Trophoblast cell (in vitro differentiated cells and primary cell): ENCODE measurements around the gene LSM12.

Experiments
- DNase-seq, 2 donors: peaks; one replicate each; pipeline ENCODE4 v3.0.0-alpha.2; 2016
- H2AFZ ChIP-seq: 2 replicates; pipeline ENCODE4 v1.6.1; 2013; ENCODE audit warnings: low read length, moderate library complexity, mild to moderate bottlenecking; ENCODE audit not compliant: insufficient read depth, poor library complexity
- H2AK5ac ChIP-seq: 2 replicates; pipeline ENCODE4 v1.6.1; 2013; ENCODE audit warnings: mild to moderate bottlenecking, low read length
- H2BK120ac ChIP-seq: 2 replicates; pipeline ENCODE4 v1.6.1; 2013; ENCODE audit warnings: low read length, mild to moderate bottlenecking, moderate library complexity; ENCODE audit not compliant: insufficient read depth, poor library complexity
- H2BK12ac ChIP-seq: 2 replicates; pipeline ENCODE4 v1.6.1; 2013; ENCODE audit warnings: mild to moderate bottlenecking, low read length, moderate library complexity
- H2BK5ac ChIP-seq: 2 replicates; pipeline ENCODE4 v1.6.1; 2013; ENCODE audit warnings: low read length, low read depth, moderate library complexity, mild to moderate bottlenecking; ENCODE audit not compliant: poor library complexity
- H3K14ac ChIP-seq: 2 replicates; pipeline ENCODE4 v1.6.1; 2013; ENCODE audit warnings: mild to moderate bottlenecking, low read length
- H3K18ac ChIP-seq: 2 replicates; pipeline ENCODE4 v1.6.1; 2013; ENCODE audit warnings: mild to moderate bottlenecking, low read length
- H3K23ac ChIP-seq: 2 replicates; pipeline ENCODE4 v1.6.1; 2013; ENCODE audit warnings: low read length
- H3K27ac ChIP-seq: 2 replicates; pipeline ENCODE4 v1.5.1; 2013; ENCODE audit warnings: low read depth, mild to moderate bottlenecking, inconsistent platforms, low read length, moderate library complexity
- H3K27me3 ChIP-seq: 2 replicates; pipeline ENCODE4 v1.6.1; 2013; ENCODE audit warnings: inconsistent platforms, mild to moderate bottlenecking, low read length, moderate library complexity; ENCODE audit not compliant: insufficient read depth
- H3K36me3 ChIP-seq, 2 experiments: 1 replicate in 1 of 2; 2 replicates in 1 of 2; pipeline ENCODE4 v1.6.1; 2013; ENCODE audit warnings: low read length in 2 of 2, mild to moderate bottlenecking in 2 of 2, moderate library complexity in 1 of 2; ENCODE audit not compliant: insufficient read depth in 2 of 2, control insufficient read depth in 1 of 2
- H3K4ac ChIP-seq: 2 replicates; pipeline ENCODE4 v1.6.1; 2013; ENCODE audit warnings: low read depth, mild to moderate bottlenecking, low read length, moderate library complexity
- H3K4me1 ChIP-seq, 2 experiments: 1 replicate in 1 of 2; 2 replicates in 1 of 2; pipeline ENCODE4 v1.6.1; 2013; ENCODE audit warnings: low read length in 2 of 2, mild to moderate bottlenecking in 2 of 2, moderate library complexity in 1 of 2; ENCODE audit not compliant: insufficient read depth in 2 of 2, control insufficient read depth in 1 of 2
- H3K4me2 ChIP-seq: 2 replicates; pipeline ENCODE4 v1.6.1; 2013; ENCODE audit warnings: inconsistent platforms, mild to moderate bottlenecking, low read length, moderate library complexity
- H3K4me3 ChIP-seq: 2 replicates; pipeline ENCODE4 v1.5.1; 2013; ENCODE audit warnings: mild to moderate bottlenecking, low read depth, low read length, inconsistent platforms
- H3K79me1 ChIP-seq: one replicate; pipeline ENCODE4 v1.6.1; 2013; ENCODE audit warnings: low read length
- H3K79me2 ChIP-seq: 2 replicates; pipeline ENCODE4 v1.6.1; 2013; ENCODE audit warnings: low read length, mild to moderate bottlenecking; ENCODE audit not compliant: control insufficient read depth, insufficient read depth, poor library complexity
- H3K9ac ChIP-seq: 2 replicates; pipeline ENCODE4 v1.6.1; 2013; ENCODE audit warnings: mild to moderate bottlenecking, low read length
- H3K9me3 ChIP-seq: 2 replicates; pipeline ENCODE4 v1.6.1; 2013; ENCODE audit warnings: low read depth, mild to moderate bottlenecking, control low read depth, inconsistent platforms, low read length; ENCODE audit not compliant: insufficient read depth
- H4K12ac ChIP-seq: 2 replicates; pipeline ENCODE4 v1.6.1; 2013; ENCODE audit warnings: low read depth, mild to moderate bottlenecking, low read length, moderate library complexity
- H4K8ac ChIP-seq: 2 replicates; pipeline ENCODE4 v1.6.1; 2013; ENCODE audit warnings: low read depth, mild to moderate bottlenecking, low read length, moderate library complexity
- H4K91ac ChIP-seq: one replicate; pipeline ENCODE4 v1.6.1; 2013; ENCODE audit warnings: low read depth, mild to moderate bottlenecking, low read length, moderate library complexity
- WGBS: extraction: QIAGEN DNeasy Blood & Tissue Kit; methylation state at CpG from one replicate; pipeline ENCODE4 v1.1.7; 2013; ENCODE audit warnings: missing lambda C conversion rate; ENCODE audit not compliant: insufficient read length, insufficient coverage; ENCODE audit errors: extremely low coverage; 5-methylcytosine and 5-hydroxymethylcytosine counted together

Gene LSM12

DNA sequence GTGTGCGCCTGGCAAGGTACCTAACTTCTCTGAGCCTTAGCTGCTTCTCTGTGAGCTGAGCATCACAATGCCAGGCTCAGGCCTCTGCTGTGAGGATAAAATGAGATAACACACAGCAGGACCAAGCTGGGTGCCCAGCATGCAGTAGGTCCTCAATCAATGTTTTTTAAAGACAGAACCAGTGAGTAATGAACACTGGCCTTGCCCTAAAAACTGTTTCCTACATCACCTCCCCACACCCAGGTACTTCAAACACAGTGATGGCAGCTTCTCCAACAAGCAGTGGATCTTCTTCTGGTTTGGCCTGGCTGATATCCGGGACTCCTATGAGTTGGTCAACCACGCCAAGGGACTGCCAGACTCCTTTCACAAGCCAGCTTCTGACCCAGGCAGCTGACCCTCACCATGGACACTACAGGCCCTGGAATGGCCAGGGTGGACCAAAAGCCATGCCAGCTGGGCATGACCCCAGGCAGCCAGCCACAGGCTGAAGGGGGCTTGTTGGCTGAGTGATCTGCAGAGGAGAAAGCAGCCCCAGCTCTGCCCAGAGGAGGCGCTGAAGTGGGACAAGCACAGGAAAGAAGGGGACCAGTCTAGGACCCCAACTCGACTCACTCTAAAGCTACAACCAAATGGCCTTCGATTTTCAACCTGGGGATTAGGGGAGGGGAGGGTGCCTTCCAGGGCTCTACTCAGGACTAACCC lies 58.1 kb downstream of the LSM12 start:
- no peak for DNase-seq
- no peak overlapping the region for H4K12ac ChIP-seq
- no peak overlapping the region for H3K27ac ChIP-seq
- no peak overlapping the region for H2BK120ac ChIP-seq
- peaks cover 24 to 25% of the 10 kb centered on the region in 2 experiments for H3K4me1 ChIP-seq
- H2AFZ ChIP-seq, result no peak overlapping the region
- H3K23ac ChIP-seq, result no peak overlapping the region
- H3K4ac ChIP-seq, result no peak overlapping the region
- peaks cover 26% of the 10 kb centered on the region for H3K27me3 ChIP-seq
- H4K91ac ChIP-seq, result no peak overlapping the region
- H3K4me2 ChIP-seq, result no peak overlapping the region
- H3K18ac ChIP-seq, result no peak overlapping the region
- peaks cover 3% of the 10 kb centered on the region for H3K79me2 ChIP-seq
- H2BK5ac ChIP-seq, result no peak overlapping the region
- peaks cover 6% of the 10 kb centered on the region for H3K79me1 ChIP-seq
- H3K14ac ChIP-seq, result no peak overlapping the region
- no peak overlapping the region for H4K8ac ChIP-seq
- no peak overlapping the region for H3K4me3 ChIP-seq
- H3K9me3 ChIP-seq, result peaks cover 7% of the 10 kb centered on the region
- peaks cover 11 to 13% of the 10 kb centered on the region in 2 experiments for H3K36me3 ChIP-seq
- H2BK12ac ChIP-seq, result no peak overlapping the region
- no CpG with 5 or more reads among the region's 6 CpGs for WGBS
- no peak overlapping the region for H2AK5ac ChIP-seq
- no peak overlapping the region for H3K9ac ChIP-seq

DNA sequence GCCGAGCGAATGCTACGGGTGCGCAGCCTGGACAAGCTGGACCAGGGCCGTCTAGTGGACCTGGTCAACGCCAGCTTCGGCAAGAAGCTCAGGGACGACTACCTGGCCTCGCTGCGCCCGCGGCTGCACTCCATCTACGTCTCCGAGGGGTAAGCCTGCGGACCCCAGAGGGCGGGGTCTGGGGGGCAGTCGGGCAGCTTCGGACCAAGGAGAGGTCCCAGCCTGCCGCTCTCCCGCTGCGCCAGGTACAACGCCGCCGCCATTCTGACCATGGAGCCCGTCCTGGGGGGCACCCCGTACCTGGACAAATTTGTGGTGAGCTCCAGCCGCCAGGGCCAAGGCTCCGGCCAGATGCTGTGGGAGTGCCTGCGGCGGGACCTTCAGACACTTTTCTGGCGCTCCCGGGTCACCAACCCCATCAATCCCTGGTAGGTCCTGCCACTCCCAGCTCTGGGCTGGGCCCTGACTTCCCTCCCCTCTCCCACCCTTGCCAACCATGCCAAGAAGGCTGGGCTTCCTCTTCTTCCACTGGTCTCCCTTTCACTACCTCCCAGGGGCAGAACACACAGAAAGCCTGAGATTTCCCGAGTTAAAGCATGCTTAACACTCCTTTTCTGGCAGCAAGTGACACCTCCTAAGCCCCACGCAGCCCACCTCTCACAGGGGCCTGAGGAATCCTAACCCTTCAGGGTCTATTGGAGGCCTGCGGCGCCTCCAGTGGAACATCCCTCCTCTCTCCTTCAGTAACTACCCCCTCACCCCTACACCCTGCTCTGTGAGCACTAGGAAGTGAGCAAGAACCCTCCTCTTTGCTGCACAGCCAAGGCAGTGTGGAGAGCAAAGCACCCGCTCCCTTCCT lies 58.9 kb downstream of the LSM12 start:
- H2BK5ac ChIP-seq, result no peak overlapping the region
- no peak overlapping the region for H3K23ac ChIP-seq
- no peak overlapping the region for H3K27ac ChIP-seq
- DNase-seq, result peak in 1 of 2 donors; percentile 7
- peaks cover 7% of the 10 kb centered on the region for H3K9me3 ChIP-seq
- peak overlapping the region; percentile 92 for H4K8ac ChIP-seq
- peak overlapping the region; percentile 94 for H2AFZ ChIP-seq
- peaks cover 26% of the 10 kb centered on the region for H3K27me3 ChIP-seq
- peaks cover 10 to 13% of the 10 kb centered on the region in 2 experiments for H3K36me3 ChIP-seq
- no CpG with 5 or more reads among the region's 37 CpGs for WGBS
- no peak overlapping the region for H2BK12ac ChIP-seq
- peaks cover 24 to 25% of the 10 kb centered on the region in 2 experiments for H3K4me1 ChIP-seq
- peak overlapping the region; percentile 26 for H2BK120ac ChIP-seq
- H2AK5ac ChIP-seq, result no peak overlapping the region
- peak overlapping the region; percentile 60 for H4K91ac ChIP-seq
- H3K4ac ChIP-seq, result no peak overlapping the region
- H4K12ac ChIP-seq, result peak overlapping the region; percentile 71
- peaks cover 3% of the 10 kb centered on the region for H3K79me2 ChIP-seq
- H3K79me1 ChIP-seq, result peaks cover 6% of the 10 kb centered on the region
- H3K9ac ChIP-seq, result peak overlapping the region; percentile 8
- peak overlapping the region; percentile 67 for H3K4me2 ChIP-seq
- peak overlapping the region; percentile 83 for H3K14ac ChIP-seq
- peak overlapping the region; percentile 55 for H3K18ac ChIP-seq
- H3K4me3 ChIP-seq, result peak overlapping the region; percentile 73

DNA sequence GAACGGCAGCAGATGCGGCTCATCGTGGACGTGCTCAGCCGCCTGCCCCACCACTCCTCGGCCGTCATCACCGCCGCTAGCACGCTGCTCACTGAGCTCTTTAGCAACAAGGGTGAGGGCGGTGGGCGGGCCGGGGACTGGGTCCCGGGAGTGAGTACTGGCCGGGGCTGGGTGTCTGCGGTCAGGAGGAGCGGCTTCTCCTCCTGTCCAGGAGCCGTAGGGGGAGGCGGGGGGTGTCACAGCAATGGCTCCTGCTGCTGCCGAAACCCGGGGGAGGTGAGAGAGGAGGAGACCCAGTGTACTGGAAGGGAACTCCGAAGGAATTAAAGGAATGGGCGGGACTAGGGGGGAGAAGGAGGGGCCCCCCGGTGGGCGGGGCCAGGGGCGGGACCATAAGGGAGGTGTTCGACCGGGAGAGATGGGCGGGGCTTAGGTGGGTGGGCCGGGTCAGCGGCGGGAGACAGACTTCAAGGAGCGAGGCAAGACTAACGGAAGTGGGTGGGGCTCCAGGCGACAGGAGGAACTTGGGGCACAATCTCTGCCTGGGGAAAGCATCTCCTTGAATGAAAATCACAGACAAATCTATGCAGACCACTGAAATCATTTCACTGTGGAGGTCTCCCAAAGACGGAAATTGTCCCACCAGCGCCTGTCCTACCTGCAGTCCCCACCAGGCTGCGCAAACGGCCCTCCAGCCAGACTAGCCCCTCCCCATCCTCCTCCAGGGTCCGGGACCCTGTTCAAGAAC lies 59.7 kb downstream of the LSM12 start:
- Histone ChIP-seq H3K4me1 (peaks cover 24 to 25% of the 10 kb centered on the region in 2 experiments), H2BK5ac (no peak overlapping the region), H2AFZ (peak overlapping the region; percentile 94), H3K36me3 (peaks cover 8 to 9% of the 10 kb centered on the region in 2 experiments), H3K23ac (no peak overlapping the region), H3K9me3 (peaks cover 7% of the 10 kb centered on the region), H4K8ac (peak overlapping the region; percentile 92), H3K9ac (no peak overlapping the region), H3K4me2 (peak overlapping the region; percentile 67), H3K27me3 (peaks cover 26% of the 10 kb centered on the region), H3K79me1 (peaks cover 6% of the 10 kb centered on the region), H3K27ac (no peak overlapping the region), H3K14ac (peak overlapping the region; percentile 83), H2BK12ac (no peak overlapping the region), H3K79me2 (peaks cover 3% of the 10 kb centered on the region), H4K91ac (peak overlapping the region; percentile 60), H2BK120ac (peak overlapping the region; percentile 26), H2AK5ac (peak overlapping the region; percentile 21), H3K18ac (peak overlapping the region; percentile 55), H3K4me3 (peak overlapping the region; percentile 73), H4K12ac (peak overlapping the region; percentile 71), H3K4ac (no peak overlapping the region)
- peak; percentile 95 to 98 for DNase-seq
- no CpG with 5 or more reads among the region's 40 CpGs for WGBS

DNA sequence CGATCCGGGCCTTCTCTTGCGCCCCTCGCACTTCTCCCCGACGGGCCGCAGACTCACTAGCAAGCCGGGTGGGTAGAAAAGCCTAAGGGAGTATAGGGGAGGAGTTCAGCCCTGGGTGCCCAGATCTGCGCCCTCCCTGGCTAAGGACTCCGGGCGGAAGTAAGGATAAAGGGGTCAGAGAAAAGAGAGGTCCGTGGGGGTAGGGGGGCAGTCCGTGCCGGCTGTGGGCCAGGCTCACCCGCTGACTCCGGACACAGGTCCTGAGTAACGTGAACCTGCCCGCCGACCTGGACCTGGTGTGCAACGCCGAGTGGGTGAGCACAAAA lies 60.2 kb downstream of the LSM12 start:
- Histone ChIP-seq H4K91ac (peak overlapping the region; percentile 4), H4K12ac (peak overlapping the region; percentile 47), H3K79me1 (peaks cover 6% of the 10 kb centered on the region), H4K8ac (peak overlapping the region; percentile 21), H3K4me1 (peaks cover 24 to 25% of the 10 kb centered on the region in 2 experiments), H3K18ac (peak overlapping the region; percentile 10), H2AK5ac (peak overlapping the region; percentile 21), H3K4ac (no peak overlapping the region), H3K36me3 (peaks cover 3 to 5% of the 10 kb centered on the region in 2 experiments), H3K79me2 (peaks cover 3% of the 10 kb centered on the region), H2BK12ac (no peak overlapping the region), H3K9me3 (peaks cover 7% of the 10 kb centered on the region), H3K4me3 (peak overlapping the region; percentile 63), H2BK120ac (no peak overlapping the region), H3K4me2 (peak overlapping the region; percentile 64), H3K23ac (no peak overlapping the region), H2BK5ac (no peak overlapping the region), H3K14ac (peak overlapping the region; percentile 36), H3K27ac (no peak overlapping the region), H3K9ac (no peak overlapping the region), H3K27me3 (peaks cover 26% of the 10 kb centered on the region), H2AFZ (no peak overlapping the region)
- no CpG with 5 or more reads among the region's 21 CpGs for WGBS
- DNase-seq, result no peak
